Measurements from ENCODE around the gene TNFAIP8L3. TPM values are rescaled to one million over a fixed set of nuclear protein-coding genes. Genes with fewer than 3 reads are reported as not detected.

Gene TNFAIP8L3
- total RNA-seq, 4 donors from 2014 or later: 3.7 to 13.1 (median 8.1) TPM

DNA sequence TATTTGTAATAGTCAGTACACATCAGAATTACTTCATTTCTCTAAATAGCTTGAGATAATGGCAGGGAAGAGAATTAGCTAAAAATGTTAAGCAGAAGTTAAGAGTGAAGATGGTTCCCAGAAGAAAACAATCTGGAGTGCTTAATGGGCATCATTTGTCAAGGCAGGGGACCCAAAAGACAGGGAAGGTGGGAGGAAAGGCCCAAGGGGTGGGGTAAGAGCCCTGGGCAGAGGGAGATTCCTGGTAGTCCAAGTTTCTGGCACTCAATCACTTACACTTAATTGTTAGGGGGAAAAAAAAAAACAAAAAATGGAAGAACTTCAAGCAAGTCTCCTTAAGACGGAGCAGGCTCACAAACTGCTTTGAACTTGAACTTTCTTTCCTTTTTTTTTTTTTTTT is 28.9 kb downstream of the TNFAIP8L3 start:
- Histone ChIP-seq H3K27ac (peak overlapping the region in 3 of 4 donors; percentile 18 to 71 (median 66)), H3K4me3 (no peak overlapping the region), H3K36me3 (no peaks in the 10 kb centered on the region), H3K27me3 (no peaks in the 10 kb centered on the region), H3K9me3 (no peaks in the 10 kb centered on the region), H3K4me1 (peaks cover 0 to 24% (median 13%) of the 10 kb centered on the region in 3 donors)
- TF ChIP-seq, protein P1, sequence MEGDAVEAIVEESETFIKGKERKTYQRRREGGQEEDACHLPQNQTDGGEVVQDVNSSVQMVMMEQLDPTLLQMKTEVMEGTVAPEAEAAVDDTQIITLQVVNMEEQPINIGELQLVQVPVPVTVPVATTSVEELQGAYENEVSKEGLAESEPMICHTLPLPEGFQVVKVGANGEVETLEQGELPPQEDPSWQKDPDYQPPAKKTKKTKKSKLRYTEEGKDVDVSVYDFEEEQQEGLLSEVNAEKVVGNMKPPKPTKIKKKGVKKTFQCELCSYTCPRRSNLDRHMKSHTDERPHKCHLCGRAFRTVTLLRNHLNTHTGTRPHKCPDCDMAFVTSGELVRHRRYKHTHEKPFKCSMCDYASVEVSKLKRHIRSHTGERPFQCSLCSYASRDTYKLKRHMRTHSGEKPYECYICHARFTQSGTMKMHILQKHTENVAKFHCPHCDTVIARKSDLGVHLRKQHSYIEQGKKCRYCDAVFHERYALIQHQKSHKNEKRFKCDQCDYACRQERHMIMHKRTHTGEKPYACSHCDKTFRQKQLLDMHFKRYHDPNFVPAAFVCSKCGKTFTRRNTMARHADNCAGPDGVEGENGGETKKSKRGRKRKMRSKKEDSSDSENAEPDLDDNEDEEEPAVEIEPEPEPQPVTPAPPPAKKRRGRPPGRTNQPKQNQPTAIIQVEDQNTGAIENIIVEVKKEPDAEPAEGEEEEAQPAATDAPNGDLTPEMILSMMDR (IDR thresholded peaks at IDR 0.05): no peak
- TF ChIP-seq POLR2A (IDR thresholded peaks at IDR 0.05): no peak
- no peak for DNase-seq
- 70 to 80% methylated on average over 1 of the region's 1 CpG for WGBS, 2 donors
- intact Hi-C loops (cut with DNase I): no loop called here

GRCh38 chr15:51065261-51065660 is 29.4 kb downstream of the TNFAIP8L3 start:
- TF ChIP-seq, protein P1 (IDR thresholded peaks at IDR 0.05): no peak
- no peak for TF ChIP-seq POLR2A (IDR thresholded peaks at IDR 0.05)
- DNase-seq: no peak

GRCh38 chr15:51062736-51063135 is 32.0 kb downstream of the TNFAIP8L3 start:
- no peak overlapping the region for H3K27ac ChIP-seq
- 40 to 79% methylated on average over 1 of the region's 1 CpG for WGBS, 2 donors
- no peak overlapping the region for H3K4me3 ChIP-seq
- no peaks in the 10 kb centered on the region for H3K9me3 ChIP-seq
- TF ChIP-seq, protein P1 (IDR thresholded peaks at IDR 0.05): no peak
- no peak for TF ChIP-seq POLR2A (IDR thresholded peaks at IDR 0.05)
- DNase-seq: no peak
- peaks cover 0 to 4% (median 0%) of the 10 kb centered on the region in 3 donors for H3K36me3 ChIP-seq
- H3K4me1 ChIP-seq: peaks cover 0 to 30% (median 17%) of the 10 kb centered on the region in 3 donors
- intact Hi-C loops (cut with DNase I): no loop called here
- H3K27me3 ChIP-seq: no peaks in the 10 kb centered on the region

More at GRCh38 chr15:51065261-51065660, 29.4 kb downstream of the TNFAIP8L3 start:
- peaks cover 0 to 30% (median 17%) of the 10 kb centered on the region in 3 donors for H3K4me1 ChIP-seq
- H3K27me3 ChIP-seq: no peaks in the 10 kb centered on the region
- H3K4me3 ChIP-seq: no peak overlapping the region
- intact Hi-C loops (cut with DNase I): no loop called here
- no peaks in the 10 kb centered on the region for H3K36me3 ChIP-seq
- peak overlapping the region in 3 of 4 donors; percentile 18 to 71 (median 66) for H3K27ac ChIP-seq
- no peaks in the 10 kb centered on the region for H3K9me3 ChIP-seq

- intact Hi-C loops (cut with DNase I): no loop called here
- Histone ChIP-seq H3K9me3 (no peaks in the 10 kb centered on the region), H3K36me3 (peaks cover 0 to 29% (median 0%) of the 10 kb centered on the region in 3 donors), H3K27me3 (no peaks in the 10 kb centered on the region), H3K27ac (no peak overlapping the region), H3K4me3 (no peak overlapping the region), H3K4me1 (peaks cover 0 to 8% (median 7%) of the 10 kb centered on the region in 3 donors)
- no peak for DNase-seq
- TF ChIP-seq POLR2A (IDR thresholded peaks at IDR 0.05): no peak
- TF ChIP-seq, protein P1 (IDR thresholded peaks at IDR 0.05): no peak
- 59 to 61% methylated on average over 1 to 3 of the region's 3 CpGs for WGBS, 2 donors
These were observed 34.6 kb downstream of the TNFAIP8L3 start for GRCh38 chr15:51060030-51060673.

- no peak overlapping the region for H3K4me3 ChIP-seq
- no peaks in the 10 kb centered on the region for H3K9me3 ChIP-seq
- intact Hi-C loops (cut with DNase I): no loop called here
- WGBS, 2 donors: 89 to 100% methylated on average over 1 of the region's 1 CpG
- TF ChIP-seq, protein P1 (IDR thresholded peaks at IDR 0.05): no peak
- TF ChIP-seq POLR2A (IDR thresholded peaks at IDR 0.05): no peak
- peaks cover 9 to 21% (median 13%) of the 10 kb centered on the region in 3 donors for H3K4me1 ChIP-seq
- H3K27ac ChIP-seq: no peak overlapping the region
- H3K36me3 ChIP-seq: peaks cover 0 to 32% (median 0%) of the 10 kb centered on the region in 3 donors
- no peaks in the 10 kb centered on the region for H3K27me3 ChIP-seq
- DNase-seq: no peak
These were observed 40.2 kb downstream of the TNFAIP8L3 start for GRCh38 chr15:51054535-51054934.
